ENCODE measurements around the gene C10orf71. TPM values are rescaled to one million over a fixed set of nuclear protein-coding genes. Genes with fewer than 3 reads are reported as not detected.

C10orf71 gene
- total RNA-seq, 1 donor from 2014 or later = not detected

DNA sequence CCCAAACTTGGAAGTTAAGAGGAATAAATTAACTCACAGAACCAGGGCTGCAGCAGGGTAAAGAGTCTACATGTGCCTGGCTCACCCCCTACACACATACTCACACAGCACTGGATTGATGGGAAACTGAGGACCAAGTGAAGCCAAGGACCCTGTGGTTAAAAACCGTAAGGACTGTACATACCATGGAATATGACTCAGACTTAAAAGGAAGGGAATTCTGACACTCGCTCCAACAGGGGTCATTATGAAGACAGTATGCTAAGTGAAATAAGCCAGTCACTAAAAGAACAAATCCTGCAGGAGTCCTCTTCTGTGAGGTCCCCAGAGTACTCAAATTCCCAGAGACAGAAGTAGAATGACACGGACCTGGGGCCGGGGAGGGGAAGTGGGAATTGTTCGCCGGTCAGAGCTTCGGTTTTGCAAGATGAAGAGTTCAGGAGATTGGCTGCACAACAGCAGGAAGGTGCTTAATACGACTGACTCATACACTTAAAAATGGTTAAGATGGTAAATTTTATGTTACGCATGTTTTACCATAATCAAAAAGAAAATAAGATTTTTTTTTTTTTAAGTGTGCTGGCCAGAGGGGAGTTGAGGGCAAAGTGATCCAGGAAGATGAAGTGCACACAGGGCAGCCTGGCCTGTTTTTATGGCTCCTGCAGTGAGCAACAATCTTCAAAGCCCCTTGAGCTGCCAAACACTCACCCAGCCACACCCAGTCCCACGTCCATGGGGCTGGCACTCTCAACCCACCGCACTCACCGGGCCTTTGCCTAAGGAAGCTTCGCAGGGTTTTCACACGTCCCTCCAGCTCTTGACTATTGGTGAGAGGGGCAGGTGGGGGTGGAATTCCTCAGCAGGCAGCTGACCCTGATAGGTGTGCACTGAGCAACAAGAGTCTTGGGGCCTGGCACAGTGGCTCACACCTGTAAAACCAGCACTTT, 70.5 kb downstream of the C10orf71 start:
- no peak overlapping the region for H3K4me3 ChIP-seq (ENCODE audit: low read depth, low read length)
- no peak for DNase-seq (ENCODE audit: low read depth)
- TF ChIP-seq, protein P1, sequence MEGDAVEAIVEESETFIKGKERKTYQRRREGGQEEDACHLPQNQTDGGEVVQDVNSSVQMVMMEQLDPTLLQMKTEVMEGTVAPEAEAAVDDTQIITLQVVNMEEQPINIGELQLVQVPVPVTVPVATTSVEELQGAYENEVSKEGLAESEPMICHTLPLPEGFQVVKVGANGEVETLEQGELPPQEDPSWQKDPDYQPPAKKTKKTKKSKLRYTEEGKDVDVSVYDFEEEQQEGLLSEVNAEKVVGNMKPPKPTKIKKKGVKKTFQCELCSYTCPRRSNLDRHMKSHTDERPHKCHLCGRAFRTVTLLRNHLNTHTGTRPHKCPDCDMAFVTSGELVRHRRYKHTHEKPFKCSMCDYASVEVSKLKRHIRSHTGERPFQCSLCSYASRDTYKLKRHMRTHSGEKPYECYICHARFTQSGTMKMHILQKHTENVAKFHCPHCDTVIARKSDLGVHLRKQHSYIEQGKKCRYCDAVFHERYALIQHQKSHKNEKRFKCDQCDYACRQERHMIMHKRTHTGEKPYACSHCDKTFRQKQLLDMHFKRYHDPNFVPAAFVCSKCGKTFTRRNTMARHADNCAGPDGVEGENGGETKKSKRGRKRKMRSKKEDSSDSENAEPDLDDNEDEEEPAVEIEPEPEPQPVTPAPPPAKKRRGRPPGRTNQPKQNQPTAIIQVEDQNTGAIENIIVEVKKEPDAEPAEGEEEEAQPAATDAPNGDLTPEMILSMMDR (IDR thresholded peaks at IDR 0.05; ENCODE audit: insufficient read depth, low read length, poor library complexity, severe bottlenecking) = no peak
- no peaks in the 10 kb centered on the region for H3K27me3 ChIP-seq (ENCODE audit: control insufficient read depth, insufficient read depth, low read length)
- no peaks in the 10 kb centered on the region for H3K36me3 ChIP-seq (ENCODE audit: control insufficient read depth, insufficient read depth, low read length)

DNA sequence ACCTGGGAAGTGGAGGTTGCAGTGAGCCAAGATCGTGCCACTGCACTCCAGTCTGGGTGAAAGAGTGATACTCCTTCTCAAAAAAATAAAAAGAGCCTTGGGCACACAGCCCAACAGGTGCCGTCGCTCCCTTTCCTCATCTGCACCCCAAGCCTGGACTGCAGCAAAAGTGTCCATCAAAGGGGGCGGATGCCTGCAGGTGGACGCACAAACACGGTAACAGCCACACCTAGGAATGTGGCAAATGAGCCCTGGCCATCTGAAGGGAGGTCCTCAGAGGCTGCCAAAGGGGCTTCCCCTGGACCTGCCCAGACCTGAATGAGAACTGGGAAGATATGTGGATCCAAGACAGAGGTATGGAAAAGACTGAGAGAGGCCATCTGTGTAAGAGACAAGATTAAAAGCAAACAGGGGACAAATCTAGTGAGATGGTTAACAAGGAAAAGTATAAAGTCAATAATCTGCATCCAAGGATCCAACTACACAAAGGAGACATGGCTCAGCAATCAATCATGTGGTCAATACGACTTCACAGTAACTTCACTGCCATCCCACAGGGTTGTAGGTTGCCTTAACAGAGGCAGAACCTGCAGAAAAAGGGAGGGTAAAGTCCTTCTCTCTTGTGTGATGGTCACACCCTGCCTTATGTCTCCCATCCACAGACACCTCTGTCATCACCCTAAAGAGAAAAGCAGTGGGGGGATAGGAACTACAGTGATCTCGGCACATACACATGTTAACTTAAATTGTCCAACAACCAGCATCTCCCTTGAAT, 71.5 kb downstream of the C10orf71 start:
- TF ChIP-seq, protein P1 (IDR thresholded peaks at IDR 0.05; ENCODE audit: insufficient read depth, low read length, poor library complexity, severe bottlenecking) = no peak
- DNase-seq (ENCODE audit: low read depth) = no peak
- H3K36me3 ChIP-seq (ENCODE audit: control insufficient read depth, insufficient read depth, low read length) = no peaks in the 10 kb centered on the region
- H3K4me3 ChIP-seq (ENCODE audit: low read depth, low read length) = no peak overlapping the region
- no peaks in the 10 kb centered on the region for H3K27me3 ChIP-seq (ENCODE audit: control insufficient read depth, insufficient read depth, low read length)

DNA sequence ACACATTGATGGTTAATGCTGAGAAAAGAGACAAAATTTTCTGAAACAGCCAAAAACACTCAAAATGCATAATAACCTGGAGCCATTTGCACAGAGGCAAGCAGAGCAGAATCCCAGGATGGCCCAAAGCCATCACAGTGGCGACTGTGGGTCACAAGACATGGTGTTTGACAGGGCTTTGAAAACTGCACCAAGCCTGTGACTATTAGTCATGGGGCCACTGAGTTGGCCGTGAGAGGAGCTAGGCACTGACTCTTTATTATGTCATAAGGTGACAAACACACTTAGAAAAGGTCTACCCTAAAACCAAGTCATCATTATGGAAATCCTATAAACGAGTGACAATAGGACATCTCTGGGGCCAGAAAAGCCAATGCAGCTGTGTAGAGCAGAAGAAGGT, 73.0 kb downstream of the C10orf71 start:
- Histone ChIP-seq H3K36me3 (ENCODE audit: control insufficient read depth, insufficient read depth, low read length) (no peaks in the 10 kb centered on the region), H3K27me3 (ENCODE audit: control insufficient read depth, insufficient read depth, low read length) (no peaks in the 10 kb centered on the region), H3K4me3 (ENCODE audit: low read depth, low read length) (no peak overlapping the region)
- no peak for DNase-seq (ENCODE audit: low read depth)
- TF ChIP-seq, protein P1 (IDR thresholded peaks at IDR 0.05; ENCODE audit: insufficient read depth, low read length, poor library complexity, severe bottlenecking) = no peak

DNA sequence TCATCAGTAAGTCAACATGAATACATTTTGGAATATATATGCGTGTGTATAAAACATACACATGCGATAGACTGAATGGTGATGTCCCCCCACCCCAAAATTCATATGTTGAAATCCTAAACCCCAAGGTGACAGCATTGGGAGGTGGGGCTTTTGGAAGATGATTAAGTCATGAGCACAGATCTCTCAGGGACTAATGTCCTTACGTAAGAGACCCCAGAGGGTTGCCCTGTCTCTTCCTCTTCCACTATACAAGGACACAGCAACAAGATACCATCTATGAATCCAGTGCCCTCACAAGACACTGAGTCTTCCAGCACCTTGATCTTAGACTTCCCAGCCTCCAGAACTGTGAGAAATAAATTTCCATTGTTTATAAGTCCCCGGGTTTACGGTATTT, 74.4 kb downstream of the C10orf71 start:
- no peak for DNase-seq (ENCODE audit: low read depth)
- TF ChIP-seq, protein P1 (IDR thresholded peaks at IDR 0.05; ENCODE audit: insufficient read depth, low read length, poor library complexity, severe bottlenecking) = no peak

DNA sequence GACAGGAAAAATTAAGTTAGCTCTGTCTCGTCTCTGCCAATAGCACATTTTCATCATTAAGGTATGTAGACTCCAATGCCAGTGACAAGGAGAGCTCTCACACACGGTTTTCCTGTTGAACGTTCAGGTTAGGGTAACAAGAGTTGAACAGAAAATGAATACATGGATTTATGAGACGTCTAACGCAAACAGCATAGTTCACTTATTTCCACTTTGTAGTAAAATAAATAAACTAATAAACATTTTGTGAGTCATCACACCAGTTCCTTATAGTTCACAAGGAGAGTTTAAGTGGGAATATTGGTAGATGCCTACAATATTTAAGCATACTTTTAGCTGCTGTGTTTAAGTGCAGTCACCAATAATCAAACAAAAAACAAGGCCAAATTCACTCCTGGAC, 75.8 kb downstream of the C10orf71 start:
- Histone ChIP-seq H3K36me3 (ENCODE audit: control insufficient read depth, insufficient read depth, low read length) (no peaks in the 10 kb centered on the region), H3K27me3 (ENCODE audit: control insufficient read depth, insufficient read depth, low read length) (no peaks in the 10 kb centered on the region), H3K4me3 (ENCODE audit: low read depth, low read length) (no peak overlapping the region)
- TF ChIP-seq, protein P1 (IDR thresholded peaks at IDR 0.05; ENCODE audit: insufficient read depth, low read length, poor library complexity, severe bottlenecking) = no peak
- DNase-seq (ENCODE audit: low read depth) = no peak

More for the DNA sequence above, 74.4 kb downstream of the C10orf71 start:
- no peaks in the 10 kb centered on the region for H3K36me3 ChIP-seq (ENCODE audit: control insufficient read depth, insufficient read depth, low read length)
- no peak overlapping the region for H3K4me3 ChIP-seq (ENCODE audit: low read depth, low read length)
- no peaks in the 10 kb centered on the region for H3K27me3 ChIP-seq (ENCODE audit: control insufficient read depth, insufficient read depth, low read length)

Measured in kidney epithelial cell (primary cell).